Activated CD8-positive, alpha-beta memory T cell treated with anti-CD3 and anti-CD28 coated beads, Interleukin-2, amount 50 U/mL, for 4 hours (primary cell): ENCODE results near the gene PROM1.

Experiments
- DNase-seq: peaks from one replicate; pipeline ENCODE4 v3.0.0-alpha.2; 2020

The PROM1 gene

DNA sequence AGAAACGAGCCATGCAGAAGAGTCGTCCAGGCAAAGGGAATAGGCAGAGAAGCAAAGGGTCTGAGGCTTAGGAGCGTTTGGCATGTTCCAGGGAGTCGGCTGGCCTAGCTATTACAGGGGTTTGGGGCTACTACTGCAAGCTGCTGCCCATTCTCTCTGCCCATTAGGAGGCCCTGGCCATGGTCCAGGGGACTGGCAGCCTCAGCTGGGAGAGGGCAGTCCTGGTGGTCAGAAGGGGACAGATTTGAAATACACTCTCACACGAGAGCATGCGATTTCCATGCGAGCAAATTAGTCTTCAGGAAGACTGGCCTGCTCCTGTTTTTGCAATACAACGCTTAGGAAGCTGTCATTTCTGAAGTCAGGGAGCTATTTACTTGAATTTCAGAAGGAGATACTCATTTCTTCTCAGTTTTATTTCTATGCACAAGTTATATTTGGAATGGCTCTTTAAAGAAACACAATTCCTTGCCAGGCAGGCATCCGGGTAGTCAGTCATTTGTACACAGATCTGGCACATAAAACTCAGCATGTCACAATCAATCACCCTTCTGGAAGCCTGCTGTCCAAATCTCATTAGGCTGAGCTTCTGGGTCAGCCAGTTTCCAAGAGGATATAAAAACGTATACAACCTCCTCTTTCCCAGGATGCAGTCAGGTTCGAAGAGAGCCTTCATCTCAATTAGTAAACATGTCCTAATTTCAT lies 27.0 kb downstream of the PROM1 start:
- DNase-seq: no peak

DNA sequence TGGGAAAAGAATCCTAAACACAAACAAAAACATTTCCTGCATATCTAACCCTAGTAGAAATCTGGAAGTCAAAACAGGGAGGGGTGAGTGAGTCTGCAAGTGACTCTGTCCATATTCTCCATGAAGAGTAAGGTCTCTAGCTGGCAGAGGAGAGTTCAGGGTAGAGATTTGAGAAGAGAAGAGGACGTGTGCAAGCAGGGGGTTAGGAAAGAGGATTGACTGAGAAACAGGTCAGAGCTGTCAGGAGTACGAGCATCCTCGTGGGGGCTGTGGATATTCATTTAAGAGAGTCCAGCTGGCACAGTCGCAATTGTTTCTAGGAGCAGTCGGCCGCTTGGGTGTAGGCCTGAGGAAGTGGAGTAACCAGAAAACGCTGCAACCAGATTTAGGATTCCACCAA lies 27.9 kb downstream of the PROM1 start:
- no peak for DNase-seq

DNA sequence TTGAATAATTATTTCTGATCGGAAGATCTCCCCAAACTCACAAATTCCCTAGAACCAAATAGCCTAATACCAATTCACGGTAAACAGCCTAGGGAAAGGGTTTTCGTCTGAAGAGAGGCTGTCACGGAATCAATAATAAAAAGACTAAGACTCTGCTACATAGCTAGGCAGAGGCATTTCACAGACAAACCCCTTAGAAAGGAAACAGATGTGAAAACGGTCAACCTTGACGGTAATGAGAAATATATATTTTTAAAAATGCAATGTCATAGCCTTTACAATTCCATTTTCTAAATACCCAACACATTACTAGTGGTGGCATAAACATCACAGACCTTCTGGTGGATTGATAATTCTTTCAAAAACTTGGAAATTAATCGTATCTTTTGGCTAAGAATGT lies 28.4 kb downstream of the PROM1 start:
- DNase-seq: no peak

DNA sequence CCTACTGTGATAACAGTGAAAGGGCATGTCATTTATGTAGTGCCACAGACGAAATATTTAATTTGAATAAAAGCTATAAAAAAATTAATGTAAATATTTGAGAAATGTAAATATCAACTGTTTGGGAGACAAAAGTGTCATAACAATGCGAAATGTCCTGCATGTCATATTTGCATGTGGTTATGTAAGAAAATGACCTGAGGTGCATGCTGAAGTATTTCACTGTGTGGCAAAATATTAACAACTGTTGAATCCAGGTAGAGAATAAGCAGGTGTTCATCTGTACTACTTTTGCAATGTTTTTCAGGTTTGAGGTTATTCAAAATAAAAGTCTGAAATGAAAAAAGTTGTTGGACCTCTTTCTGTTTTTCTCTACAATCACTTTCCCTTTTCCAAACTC lies 30.9 kb downstream of the PROM1 start:
- DNase-seq: no peak

DNA sequence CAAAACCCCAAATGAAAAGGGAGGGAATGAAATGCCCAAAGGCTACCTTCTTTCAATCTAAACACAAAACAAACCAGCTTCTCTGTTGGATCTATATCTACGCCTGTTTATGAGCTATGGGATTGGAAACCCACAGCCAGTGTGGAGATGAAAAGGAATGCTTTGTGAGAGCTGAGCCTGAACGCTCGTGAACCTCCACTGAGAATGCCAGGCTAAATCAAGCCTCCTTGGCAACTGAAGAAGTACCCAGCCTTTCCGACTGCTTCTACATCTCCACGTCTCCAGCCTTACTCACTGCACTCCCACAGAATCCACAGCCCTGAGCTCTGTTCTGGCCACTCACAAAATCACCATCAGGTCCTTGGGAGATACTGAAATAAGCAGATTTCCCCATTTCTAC lies 31.8 kb downstream of the PROM1 start:
- no peak for DNase-seq

DNA sequence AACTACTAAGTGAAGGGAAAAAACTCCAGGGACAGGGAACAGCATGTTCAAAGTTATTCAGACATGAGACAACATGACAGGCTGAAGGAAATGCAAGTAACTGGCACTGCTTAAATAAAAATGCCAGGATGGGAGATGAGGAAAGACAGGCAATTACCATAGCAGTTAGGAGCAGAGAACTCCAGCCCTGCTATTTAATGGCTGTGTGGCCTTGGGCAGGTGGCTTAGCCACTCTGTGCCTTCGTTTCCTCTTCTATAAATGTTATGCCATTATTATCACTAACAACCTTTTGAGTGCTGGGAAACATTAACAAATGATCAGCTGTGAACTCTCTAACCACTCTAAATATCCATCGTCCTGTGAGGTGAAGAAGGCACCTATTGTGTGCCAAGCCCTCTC lies 32.7 kb downstream of the PROM1 start:
- no peak for DNase-seq

DNA sequence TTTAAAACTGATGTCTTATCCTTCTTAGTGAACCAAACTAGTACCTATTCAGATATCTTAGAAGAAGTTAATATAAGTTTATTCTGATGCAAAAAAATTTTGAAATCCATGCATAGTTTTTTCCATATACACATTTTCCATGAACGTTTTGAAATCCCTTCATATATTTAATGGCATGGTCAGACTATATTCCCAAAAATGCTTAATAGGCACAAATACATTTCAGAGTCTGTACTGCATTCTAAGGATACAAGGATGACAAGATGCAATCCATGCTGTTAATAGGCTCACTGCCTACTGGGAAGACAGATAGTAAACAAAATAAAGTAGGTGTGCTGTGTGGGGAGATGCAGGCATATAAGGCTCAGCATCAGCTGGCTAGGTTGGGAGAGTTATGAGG lies 33.2 kb downstream of the PROM1 start:
- no peak for DNase-seq

DNA sequence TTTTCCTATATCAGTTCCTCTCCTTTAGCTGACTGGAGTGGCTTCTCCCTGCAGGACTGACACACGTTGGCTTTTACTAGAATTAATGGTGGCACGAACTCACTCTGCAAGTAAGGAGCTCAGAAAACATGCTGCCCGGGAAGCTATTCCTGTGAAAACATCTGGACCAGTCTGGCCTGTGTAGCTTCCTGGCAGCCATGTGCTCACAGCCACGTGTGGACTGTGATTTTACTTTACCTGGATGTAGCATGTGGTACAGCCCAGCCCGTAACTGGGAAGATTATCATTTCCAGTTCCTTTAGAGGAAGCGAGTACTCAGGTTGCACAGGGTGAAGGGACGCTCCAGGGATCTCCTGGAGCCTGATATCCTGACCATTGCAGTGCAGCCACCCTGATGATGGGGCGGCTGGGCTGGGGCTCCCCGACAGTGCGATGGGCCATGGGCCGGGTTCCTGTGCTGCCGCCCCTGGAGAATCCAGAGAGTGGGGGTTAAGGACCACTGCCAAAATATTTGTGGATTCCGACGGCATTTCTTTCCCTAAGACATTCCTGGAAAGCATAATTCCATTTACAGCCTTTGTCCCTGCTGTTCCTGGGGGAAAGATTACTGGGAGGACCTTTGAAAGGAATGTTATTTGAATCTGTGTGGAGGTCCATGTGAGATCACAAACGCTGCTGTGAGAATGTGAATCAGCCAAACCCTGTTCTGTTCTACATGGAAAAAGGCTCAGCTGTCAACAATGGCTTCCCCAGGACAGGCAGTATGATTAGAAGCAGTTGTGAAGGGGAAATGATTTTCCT lies 35.0 kb downstream of the PROM1 start:
- no peak for DNase-seq

DNA sequence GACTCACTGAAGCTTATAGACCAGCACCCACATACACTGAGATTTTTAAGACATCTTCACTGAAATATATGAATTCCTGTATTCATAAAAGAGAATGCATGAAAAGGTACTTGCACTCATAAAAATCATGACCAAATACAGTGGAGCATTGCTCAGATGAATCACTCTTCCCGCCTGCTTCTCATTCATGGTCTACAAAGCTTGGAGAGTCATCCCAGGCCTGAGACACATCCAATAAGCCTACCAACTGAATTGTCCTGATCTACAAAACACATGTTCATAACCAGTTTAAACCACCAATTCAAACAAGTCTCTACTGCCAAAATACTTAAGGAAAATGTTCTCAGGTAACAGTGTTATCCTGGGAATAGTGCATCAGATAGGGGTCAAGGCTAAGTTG lies 38.1 kb downstream of the PROM1 start:
- no peak for DNase-seq

DNA sequence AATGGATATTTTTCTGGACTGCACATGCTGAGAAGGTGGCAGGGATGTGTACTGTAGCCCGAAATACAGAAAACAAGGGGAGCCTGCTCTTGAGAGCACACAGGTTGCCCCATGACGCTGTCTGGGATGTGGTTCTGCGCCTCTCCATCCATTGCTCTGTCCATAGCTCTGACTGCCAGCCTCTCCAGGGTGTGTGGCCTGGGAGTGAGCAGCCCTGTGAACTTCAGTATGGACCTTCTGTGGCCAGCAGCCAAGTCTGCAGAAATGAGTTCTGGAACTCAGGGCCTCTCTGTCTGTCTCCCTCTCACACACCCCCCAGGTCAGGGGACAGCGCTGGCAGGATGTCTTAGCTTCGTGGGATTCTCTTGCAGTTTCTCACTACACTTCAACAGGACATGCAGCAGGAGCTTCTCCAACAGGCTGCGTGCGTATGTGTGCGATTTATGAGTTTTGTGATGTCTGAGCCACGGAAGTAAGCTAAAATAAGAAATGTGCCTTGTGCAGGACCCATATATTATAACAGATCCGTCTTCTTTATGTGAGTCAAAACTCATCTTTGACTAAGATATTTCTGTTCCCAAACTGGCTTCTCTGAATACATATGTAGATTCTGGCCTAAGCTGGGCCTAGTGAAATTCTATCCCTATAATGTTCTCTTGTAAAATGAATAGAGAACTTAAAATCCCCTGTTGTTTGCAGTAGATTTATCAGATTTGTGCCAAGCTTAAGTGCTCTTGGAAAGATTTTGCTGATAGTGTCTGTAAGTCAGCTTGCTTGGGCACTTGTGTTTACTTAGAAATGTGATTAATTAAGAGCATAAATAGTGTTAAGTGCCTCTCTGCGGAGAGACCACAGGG lies 40.0 kb downstream of the PROM1 start:
- no peak for DNase-seq

DNA sequence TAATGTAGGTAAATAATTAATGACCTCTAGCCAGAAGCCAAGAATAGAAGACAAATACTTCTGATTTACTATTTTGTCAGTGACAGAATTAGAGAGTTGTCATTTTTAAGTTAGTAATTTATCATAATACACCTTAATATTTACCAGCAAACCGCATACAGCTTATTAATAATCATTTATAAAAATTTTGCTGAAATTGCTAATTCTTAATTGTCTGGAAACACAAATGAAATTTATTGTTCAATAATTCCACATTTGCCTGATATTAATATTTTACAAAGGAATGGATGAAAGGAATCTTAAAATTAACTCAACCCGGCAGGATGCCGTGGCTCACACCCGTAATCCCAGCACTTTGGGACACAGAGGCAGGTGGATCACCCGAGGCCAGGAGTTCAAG lies 44.7 kb downstream of the PROM1 start:
- no peak for DNase-seq

DNA sequence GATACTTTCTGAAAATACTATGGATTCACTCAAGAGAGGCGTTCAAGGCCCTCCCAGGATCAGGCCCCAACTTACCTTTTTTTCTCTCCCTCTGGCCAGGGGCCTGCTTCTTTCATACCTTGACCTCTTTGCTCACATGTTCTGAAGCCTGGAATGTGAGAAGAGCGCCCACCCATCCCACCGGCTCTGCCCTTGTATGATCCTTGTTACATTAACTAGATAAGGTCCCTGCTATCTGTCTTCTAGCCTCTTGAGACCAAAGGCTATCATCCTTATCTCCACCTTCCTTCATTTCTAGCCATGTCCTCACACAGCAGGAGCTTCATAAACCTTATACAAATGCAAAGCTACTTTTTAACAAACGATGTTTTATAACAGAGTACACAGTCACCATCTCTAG lies 45.9 kb downstream of the PROM1 start:
- DNase-seq: no peak

DNA sequence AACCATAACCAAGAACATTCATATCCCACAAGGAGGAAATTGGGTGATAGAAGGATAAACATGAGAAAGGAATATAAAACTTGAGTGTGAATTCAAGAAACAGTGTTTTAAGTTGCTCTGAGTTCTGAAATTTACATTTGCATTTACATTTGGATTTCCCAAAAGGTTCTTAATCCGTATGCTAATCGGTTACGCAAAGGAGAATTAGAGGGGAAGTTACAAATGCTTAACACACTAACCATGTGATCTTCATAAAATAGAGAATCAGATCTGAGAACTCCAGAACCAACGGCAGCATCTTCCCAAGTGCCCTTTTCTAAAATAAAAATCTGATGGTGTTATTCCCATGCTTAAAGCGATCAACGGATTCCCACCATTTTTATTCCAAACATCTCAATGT lies 48.0 kb downstream of the PROM1 start:
- no peak for DNase-seq

DNA sequence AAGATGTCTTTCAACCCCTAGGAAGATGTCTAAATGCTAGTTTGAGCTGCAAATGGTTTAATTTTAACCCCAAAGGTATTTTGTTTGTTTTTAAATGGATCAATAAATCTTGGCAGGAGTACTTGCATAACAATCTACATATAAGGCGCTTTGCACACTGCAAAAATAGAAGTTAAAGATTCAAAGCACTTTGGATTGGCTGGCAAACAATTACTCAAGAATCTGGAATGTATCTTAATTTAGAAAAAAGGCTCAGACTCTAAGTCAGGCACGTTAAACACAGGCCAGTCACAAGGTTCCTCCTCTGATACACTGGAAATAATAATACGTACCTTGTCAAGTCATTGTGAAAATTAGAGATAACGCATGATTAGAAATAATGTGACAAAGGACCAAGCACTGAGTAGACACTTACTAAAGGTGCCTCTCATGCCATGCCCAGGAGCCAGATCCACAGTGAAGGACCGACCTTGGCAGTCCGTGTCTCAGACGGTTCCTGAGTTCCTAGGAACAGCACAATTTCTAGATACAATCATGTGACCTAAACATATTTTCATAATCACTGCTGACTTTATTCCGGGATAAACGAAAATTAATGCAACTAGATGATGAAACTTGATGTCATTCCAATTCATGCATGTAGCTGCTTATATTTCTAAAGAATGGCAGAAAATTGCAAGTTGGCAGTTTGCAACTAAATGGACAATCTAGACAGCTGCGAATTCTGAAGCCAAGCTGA lies 49.6 kb downstream of the PROM1 start:
- no peak for DNase-seq

DNA sequence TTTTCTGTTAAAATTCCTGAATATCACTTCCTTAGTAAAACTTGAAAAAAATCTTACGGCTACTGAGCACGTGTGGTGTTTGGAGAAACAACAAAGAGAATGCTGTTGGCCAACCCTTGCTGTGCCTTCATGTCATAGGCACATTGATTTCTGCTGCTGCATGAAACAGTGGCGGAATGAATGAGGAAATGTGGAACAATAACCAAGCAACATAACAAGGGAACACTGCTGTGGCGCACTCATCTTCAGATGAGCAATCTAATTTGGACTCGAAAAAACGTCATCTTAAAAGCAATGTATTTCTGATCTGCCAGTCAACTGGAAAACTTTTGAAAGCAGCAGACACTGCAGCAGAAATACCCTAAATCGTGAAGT lies 51.4 kb downstream of the PROM1 start:
- DNase-seq: no peak

DNA sequence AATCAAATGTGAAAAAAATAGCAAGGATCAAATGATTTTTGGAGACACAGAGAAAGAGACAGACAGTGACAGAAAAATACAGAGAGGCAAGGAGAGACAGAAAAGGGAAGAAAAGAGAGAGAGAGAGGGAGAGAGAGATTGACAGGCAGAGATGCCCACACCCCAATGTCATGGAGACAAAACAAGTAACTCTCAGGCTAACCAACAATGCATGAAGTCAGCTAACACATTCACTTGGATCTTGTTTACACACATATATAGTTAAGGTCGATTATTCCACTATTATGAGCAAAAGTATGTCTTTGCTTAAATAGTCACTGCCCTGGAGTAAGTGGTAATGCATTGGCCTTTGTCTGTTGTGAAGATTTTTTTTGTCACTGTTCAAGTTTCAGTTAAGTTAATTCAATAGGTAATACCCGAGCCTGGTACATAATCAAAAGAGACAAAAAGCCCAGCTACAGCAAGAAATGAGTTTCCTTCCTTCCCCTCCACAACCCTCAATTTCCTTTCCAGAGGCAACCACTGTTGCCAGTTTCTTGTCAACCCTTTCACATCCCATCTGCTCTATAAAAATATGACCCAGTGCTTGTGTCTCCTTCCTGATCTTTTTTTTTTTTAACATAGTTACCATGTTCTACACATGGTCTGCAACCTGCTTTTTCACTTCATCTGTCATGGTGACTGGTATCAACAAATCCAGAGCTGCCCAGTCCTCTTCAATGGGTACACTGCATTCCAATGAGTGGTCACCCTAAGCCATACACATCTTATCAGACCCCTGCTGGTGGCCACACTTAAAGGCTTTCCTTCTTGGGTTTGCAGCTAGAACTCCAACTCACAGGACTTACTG lies 52.1 kb downstream of the PROM1 start:
- no peak for DNase-seq

DNA sequence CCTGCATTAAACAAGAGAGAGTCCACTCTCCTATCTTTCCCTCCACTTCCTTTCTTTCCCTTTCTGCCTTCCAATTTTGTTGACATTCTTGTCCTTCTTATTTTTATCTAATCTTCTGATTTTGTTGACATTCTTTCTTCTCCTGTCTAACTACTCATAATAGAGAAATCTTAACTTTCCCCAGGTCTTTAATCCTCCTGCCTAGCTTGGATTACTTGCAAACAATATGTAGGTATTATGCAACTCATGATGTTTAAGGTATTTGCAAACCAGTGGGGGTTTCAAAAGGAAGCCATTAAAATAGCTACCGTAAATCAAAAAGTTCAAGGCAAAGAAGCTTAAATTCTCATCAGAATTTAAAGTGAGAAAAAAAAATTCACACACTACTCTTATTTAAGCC lies 53.9 kb downstream of the PROM1 start:
- DNase-seq: no peak

DNA sequence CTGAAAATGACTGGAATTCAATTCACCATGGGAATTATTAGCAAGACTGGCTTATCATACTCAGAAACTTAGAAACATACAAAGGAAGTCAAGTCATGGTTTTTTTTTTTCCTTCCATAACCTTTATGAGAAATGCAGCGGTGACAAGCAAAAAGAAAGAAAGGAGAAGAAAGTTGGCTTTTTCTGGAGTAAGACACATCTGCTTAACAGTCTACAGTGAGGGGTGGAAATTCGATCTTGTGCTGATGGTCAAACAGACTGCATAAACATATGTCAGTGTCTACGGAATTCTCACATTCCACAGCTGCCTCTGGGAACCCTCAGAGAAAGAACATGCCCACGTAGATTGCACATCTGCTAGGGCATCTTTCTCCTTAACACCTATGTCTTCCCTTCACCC lies 54.6 kb downstream of the PROM1 start:
- DNase-seq: no peak

DNA sequence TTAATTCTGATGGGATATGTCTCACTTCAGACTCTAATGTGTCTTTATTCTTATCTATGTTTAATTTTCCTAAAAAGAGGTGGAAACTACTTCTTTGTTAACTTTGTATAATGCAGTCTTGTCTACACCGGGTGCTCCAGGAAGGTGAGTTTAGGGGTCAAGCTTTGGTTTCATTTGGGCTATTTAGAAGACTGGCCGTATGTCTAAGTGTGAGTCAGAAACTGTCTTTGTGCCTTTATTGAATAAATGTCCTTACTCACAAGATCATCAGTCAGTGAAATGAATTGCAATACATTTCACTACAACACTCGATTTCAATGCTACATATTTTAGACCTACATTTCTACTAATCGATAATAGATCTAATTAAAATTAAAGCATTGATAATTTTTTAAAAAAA lies 56.2 kb downstream of the PROM1 start:
- DNase-seq: no peak

DNA sequence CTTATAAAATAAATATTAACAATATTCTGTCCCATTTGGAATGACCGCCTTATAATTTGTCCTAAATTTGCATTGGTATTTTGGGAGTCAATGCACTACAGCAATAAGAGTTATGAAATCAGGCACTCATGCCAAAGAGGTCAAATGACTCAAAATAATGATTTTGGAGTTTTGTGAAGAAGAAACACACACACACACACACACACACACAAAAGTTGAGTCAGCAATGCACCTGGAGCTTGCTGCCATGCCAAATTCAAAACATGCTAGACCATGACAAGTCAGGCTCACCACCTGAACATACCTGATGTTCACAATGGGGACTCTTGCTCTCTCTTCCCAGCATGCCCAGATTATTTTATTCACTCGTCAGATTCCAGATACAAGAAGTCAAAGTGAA lies 56.7 kb downstream of the PROM1 start:
- DNase-seq: no peak

DNA sequence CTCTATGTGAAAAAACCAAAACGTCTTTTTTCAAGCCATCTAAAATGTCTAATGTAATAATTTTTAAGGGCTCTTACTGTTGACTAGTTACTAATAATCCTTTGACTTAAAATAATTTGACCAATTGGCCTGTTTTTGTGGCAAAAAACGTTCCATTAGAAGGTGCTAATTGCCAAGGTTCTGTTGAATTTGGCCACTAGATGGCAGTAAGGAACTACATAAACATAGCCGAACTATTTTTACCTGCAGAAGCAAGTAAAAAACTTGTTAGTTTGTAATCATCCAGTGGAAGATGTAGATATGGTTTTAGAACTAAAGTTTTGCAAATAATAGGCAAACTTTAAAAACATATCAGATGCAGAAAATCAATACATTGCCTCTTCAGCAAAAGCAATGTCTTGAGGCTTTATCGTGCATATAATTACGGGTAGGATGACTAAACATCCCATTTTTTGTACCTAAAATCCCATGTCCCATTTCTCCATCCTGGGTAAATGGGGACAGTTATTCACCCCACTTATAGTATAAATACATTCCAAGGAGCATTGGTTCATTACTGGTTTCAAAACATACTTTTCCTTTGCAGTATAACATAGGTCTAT lies 57.6 kb downstream of the PROM1 start:
- DNase-seq: no peak

DNA sequence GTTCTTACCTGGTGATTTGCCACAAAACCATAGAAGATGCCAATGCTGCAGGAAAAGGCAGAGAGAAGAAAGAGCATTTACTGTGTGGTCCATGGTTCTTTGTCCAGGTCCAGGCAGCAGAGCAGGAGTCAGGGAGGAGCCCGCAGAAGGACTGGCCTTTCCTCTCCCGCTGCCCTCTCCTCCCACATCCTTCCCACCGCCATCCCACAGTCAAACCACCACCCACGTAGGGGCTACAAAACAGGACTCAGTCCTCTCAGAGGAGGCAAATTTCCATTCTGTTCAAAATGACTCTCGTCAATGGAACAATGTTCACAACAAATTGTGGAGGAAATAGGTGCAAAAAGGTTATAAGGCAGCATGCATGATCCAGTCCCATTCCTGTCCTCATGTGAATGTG lies 58.6 kb downstream of the PROM1 start:
- no peak for DNase-seq
